SIG-M5 treated with dmso at 0.1 percent for 504 hours (cell line): ENCODE data around the gene TNFRSF21.
A peak's percentile ranks its signal among the peaks of the same experiment; 100 is the strongest.
"Not testable (repeated sequence)": the region's sequence is repeated elsewhere in the genome, so short reads cannot be mapped to it uniquely, and the experiment has no call there.

Experiments
- DNase-seq: peaks from one replicate; lab custom pipeline; 2025; ENCODE audit not compliant: unreplicated experiment; lab: John Stamatoyannopoulos, UW

TNFRSF21 gene

GRCh38 chr6:47309291-47310130 is at the start of gene TNFRSF21:
TNFRSF21 (minus strand) TSS chr6:47309905; CDS start chr6:47309511, 394 bp downstream.
- DNase-seq = peak; percentile 83

- DNase-seq = no peak
Measured at GRCh38 chr6:47358440-47359225, 48.9 kb upstream of the TNFRSF21 start.

GRCh38 chr6:47357827-47358226 is 48.1 kb upstream of the TNFRSF21 start:
- DNase-seq = no peak

GRCh38 chr6:47355496-47355895 is 45.8 kb upstream of the TNFRSF21 start:
- DNase-seq = no peak

GRCh38 chr6:47353871-47354270 is 44.2 kb upstream of the TNFRSF21 start:
- no peak for DNase-seq

GRCh38 chr6:47352966-47353365 is 43.3 kb upstream of the TNFRSF21 start:
- no peak for DNase-seq

GRCh38 chr6:47352194-47352920 is 42.7 kb upstream of the TNFRSF21 start:
- DNase-seq = no peak

GRCh38 chr6:47351621-47352020 is 41.9 kb upstream of the TNFRSF21 start:
- no peak for DNase-seq

- DNase-seq = no peak
Measured at GRCh38 chr6:47349931-47350330, 40.2 kb upstream of the TNFRSF21 start.

- no peak for DNase-seq
Measured at GRCh38 chr6:47348316-47348863, 38.7 kb upstream of the TNFRSF21 start.

GRCh38 chr6:47345761-47346160 is 36.1 kb upstream of the TNFRSF21 start:
- no peak for DNase-seq

- no peak for DNase-seq
Measured at GRCh38 chr6:47344022-47344421, 34.3 kb upstream of the TNFRSF21 start.

- no peak for DNase-seq
Measured at GRCh38 chr6:47343600-47343999, 33.9 kb upstream of the TNFRSF21 start.

- no peak for DNase-seq
Measured at GRCh38 chr6:47342824-47343223, 33.1 kb upstream of the TNFRSF21 start.

GRCh38 chr6:47337519-47337918 is 27.8 kb upstream of the TNFRSF21 start:
- DNase-seq = no peak

- no peak for DNase-seq
Measured at GRCh38 chr6:47336334-47336733, 26.6 kb upstream of the TNFRSF21 start.

GRCh38 chr6:47335466-47335865 is 25.8 kb upstream of the TNFRSF21 start:
- peak; percentile 61 for DNase-seq

GRCh38 chr6:47334334-47334733 is 24.6 kb upstream of the TNFRSF21 start:
- DNase-seq = no peak

- DNase-seq = not testable (repeated sequence)
Measured at GRCh38 chr6:47328606-47329005, 18.9 kb upstream of the TNFRSF21 start.

GRCh38 chr6:47328139-47328538 is 18.4 kb upstream of the TNFRSF21 start:
- DNase-seq = not testable (repeated sequence)

- DNase-seq = no peak
Measured at GRCh38 chr6:47323887-47324286, 14.2 kb upstream of the TNFRSF21 start.
